Measurements from ENCODE around the gene PRKX. TPM values are rescaled to one million over a fixed set of nuclear protein-coding genes. Genes with fewer than 3 reads are reported as not detected.
"Not testable (repeated sequence)": the region's sequence is repeated elsewhere in the genome, so short reads cannot be mapped to it uniquely, and the experiment has no call there.

The PRKX gene
- total RNA-seq, 1 experiment from 2014 or later, result 35.3 TPM

DNA sequence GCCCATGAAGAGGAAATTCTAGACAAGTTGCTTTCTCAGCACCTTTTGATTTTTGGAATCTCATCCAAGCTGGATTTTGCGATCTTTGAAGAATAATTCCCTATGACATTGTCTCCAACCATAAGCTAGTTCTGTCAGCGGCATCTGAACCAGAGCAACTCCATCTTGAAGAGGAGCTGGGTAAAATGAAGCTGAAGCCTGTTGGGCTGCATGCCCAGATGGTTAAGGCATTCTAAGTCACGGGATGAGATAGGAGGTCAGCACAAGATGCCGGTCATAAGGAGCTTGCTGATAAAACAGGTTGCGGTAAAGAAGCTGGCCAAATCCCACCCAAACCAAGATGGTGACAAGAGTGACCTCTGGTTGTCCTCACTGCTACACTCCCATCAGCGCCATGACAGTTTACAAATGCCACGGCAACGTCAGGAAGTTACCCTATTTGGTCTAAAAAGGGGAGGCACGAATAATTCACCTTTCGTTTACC, 12.0 kb downstream of the PRKX start:
- POLR2A ChIA-PET, result interaction anchor here (1.1 kb wide), 1 partner anchor 16 kb away, joined by 6 read pairs; no protein-coding TSS in a partner anchor
- BruUV-seq (replicated peaks), result not testable (repeated sequence)

DNA sequence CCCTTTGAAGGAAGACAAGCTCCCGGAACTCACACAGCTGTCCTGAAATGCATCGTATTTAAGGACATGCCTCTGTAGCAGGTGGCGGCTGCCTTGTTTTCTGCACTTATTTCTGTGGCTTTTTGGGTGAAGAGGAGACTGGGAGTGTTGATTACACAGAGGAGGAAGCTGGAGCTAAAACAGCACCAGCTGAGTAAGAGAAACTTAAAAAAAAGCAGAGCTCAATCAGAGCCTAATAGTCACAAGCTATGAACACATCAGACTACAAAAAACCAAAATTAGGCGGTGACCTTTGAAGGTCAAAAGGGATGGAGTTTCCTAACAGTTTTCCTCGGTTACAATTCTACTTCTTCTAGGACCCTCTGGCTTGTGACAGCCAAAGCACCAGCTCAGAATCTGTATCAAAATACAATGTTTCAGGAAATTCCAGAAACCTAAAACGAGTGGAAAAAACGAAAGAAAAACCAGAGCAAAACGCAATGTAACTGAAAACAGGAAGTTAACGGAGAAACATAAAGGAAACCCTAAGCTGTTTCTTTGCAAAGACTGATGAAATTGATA, 13.5 kb downstream of the PRKX start:
- DNase-seq (ENCODE audit: unreplicated experiment), result no peak
- no peak overlapping the region for H3K4me3 Mint-ChIP-seq (ENCODE audit: unreplicated experiment)
- intact Hi-C loops (cut with micrococcal nuclease), result no loop called here
- H3K4me1 Mint-ChIP-seq (ENCODE audit: insufficient read depth, unreplicated experiment), result peaks cover 35% of the 10 kb centered on the region
- ChIA-PET CTCF (interaction anchor here (0.6 to 1.0 kb wide), 3 partner anchors 12 to 48 kb away, joined by 4 to 6 read pairs (median 5); no protein-coding TSS in a partner anchor), POLR2A (no interaction called here)
- H3K27ac Mint-ChIP-seq (ENCODE audit: low read depth, unreplicated experiment), result no peak overlapping the region
- TF ChIP-seq, protein P1, sequence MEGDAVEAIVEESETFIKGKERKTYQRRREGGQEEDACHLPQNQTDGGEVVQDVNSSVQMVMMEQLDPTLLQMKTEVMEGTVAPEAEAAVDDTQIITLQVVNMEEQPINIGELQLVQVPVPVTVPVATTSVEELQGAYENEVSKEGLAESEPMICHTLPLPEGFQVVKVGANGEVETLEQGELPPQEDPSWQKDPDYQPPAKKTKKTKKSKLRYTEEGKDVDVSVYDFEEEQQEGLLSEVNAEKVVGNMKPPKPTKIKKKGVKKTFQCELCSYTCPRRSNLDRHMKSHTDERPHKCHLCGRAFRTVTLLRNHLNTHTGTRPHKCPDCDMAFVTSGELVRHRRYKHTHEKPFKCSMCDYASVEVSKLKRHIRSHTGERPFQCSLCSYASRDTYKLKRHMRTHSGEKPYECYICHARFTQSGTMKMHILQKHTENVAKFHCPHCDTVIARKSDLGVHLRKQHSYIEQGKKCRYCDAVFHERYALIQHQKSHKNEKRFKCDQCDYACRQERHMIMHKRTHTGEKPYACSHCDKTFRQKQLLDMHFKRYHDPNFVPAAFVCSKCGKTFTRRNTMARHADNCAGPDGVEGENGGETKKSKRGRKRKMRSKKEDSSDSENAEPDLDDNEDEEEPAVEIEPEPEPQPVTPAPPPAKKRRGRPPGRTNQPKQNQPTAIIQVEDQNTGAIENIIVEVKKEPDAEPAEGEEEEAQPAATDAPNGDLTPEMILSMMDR (IDR thresholded peaks at IDR 0.05; ENCODE audit: unreplicated experiment), result no peak
- BruUV-seq (replicated peaks), result no TSS peak
- H3K36me3 Mint-ChIP-seq (ENCODE audit: insufficient read depth, unreplicated experiment), result peaks cover 14% of the 10 kb centered on the region
- H3K27me3 Mint-ChIP-seq (ENCODE audit: insufficient read depth, unreplicated experiment), result no peaks in the 10 kb centered on the region
- no peaks in the 10 kb centered on the region for H3K9me3 Mint-ChIP-seq (ENCODE audit: unreplicated experiment)

More for the DNA sequence above, 12.0 kb downstream of the PRKX start:
- intact Hi-C loops (cut with micrococcal nuclease); DNase-seq (ENCODE audit: unreplicated experiment); H3K27me3 Mint-ChIP-seq (ENCODE audit: insufficient read depth, unreplicated experiment); H3K27ac Mint-ChIP-seq (ENCODE audit: low read depth, unreplicated experiment); H3K9me3 Mint-ChIP-seq (ENCODE audit: unreplicated experiment); H3K4me3 Mint-ChIP-seq (ENCODE audit: unreplicated experiment): not testable (repeated sequence)
- Mint-ChIP-seq H3K36me3 (ENCODE audit: insufficient read depth, unreplicated experiment) (peaks cover 14% of the 10 kb centered on the region), H3K4me1 (ENCODE audit: insufficient read depth, unreplicated experiment) (peaks cover 35% of the 10 kb centered on the region)
- CTCF ChIA-PET, result interaction anchor here (1.8 kb wide), 1 partner anchor 10 kb away, joined by 4 read pairs; no protein-coding TSS in a partner anchor

DNA sequence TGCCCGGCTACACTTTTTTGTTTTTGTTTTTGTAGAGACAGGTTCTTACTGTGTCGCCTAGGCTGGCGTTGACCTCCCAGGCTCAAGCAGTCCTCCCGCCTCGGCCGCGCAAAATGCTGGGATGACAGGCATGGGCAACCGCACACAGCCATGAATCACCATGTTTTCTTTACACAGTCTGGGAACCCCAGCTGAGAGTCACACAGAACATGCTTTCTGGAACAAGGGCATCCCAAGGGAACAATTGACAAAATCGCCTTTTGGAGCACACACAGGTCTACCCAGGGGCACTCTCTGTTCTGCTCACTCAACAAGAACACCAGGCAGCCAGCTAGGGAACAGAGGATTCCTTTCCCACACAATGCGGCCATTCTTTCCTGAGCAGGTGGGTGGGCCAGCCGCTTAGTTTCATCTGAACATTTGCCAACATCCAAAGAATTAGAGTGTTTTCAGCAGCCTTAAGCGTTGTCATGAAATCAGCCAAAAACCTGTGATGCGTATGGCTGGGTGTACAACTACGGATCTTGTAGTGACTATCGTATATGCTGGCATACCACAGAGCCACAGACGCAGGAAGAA, 15.7 kb downstream of the PRKX start:
- intact Hi-C loops (cut with micrococcal nuclease), result no loop called here
- Mint-ChIP-seq H3K4me1 (ENCODE audit: insufficient read depth, unreplicated experiment) (peaks cover 30% of the 10 kb centered on the region), H3K4me3 (ENCODE audit: unreplicated experiment) (peak overlapping the region; percentile 58), H3K27ac (ENCODE audit: low read depth, unreplicated experiment) (no peak overlapping the region), H3K9me3 (ENCODE audit: unreplicated experiment) (no peaks in the 10 kb centered on the region), H3K36me3 (ENCODE audit: insufficient read depth, unreplicated experiment) (peaks cover 10% of the 10 kb centered on the region), H3K27me3 (ENCODE audit: insufficient read depth, unreplicated experiment) (no peaks in the 10 kb centered on the region)
- TF ChIP-seq, protein P1 (IDR thresholded peaks at IDR 0.05; ENCODE audit: unreplicated experiment), result no peak
- ChIA-PET CTCF (interaction anchor here (1.2 to 1.6 kb wide), 2 partner anchors 46 to 63 kb away, joined by 4 read pairs; no protein-coding TSS in a partner anchor), POLR2A (no interaction called here)
- peak; percentile 89 for DNase-seq (ENCODE audit: unreplicated experiment)
- no TSS peak for BruUV-seq (replicated peaks)

DNA sequence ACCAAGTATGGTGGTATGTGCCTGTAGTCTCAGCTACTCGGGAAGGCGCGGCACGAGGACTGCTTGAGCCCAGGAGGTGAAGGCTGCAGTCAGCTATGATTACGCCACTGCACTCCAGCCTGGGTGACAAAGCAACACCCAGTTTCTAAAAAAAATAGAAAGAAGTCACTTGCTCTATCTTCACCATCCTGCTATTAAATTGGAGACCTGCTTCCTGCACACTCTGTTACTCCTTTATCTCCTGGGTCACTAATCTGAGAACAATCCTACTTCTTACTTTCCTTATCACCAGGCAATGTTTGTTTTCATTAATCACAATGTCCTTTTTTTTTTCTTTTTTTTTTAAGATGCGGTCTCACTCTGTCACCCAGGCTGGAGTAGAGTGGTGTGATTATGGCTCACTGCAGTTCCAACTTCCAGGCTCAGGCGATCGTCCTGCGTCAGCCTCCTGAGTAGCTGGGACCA, 16.2 kb downstream of the PRKX start:
- Mint-ChIP-seq H3K27me3 (ENCODE audit: insufficient read depth, unreplicated experiment) (no peaks in the 10 kb centered on the region), H3K36me3 (ENCODE audit: insufficient read depth, unreplicated experiment) (peaks cover 10% of the 10 kb centered on the region), H3K4me3 (ENCODE audit: unreplicated experiment) (peak overlapping the region; percentile 58), H3K4me1 (ENCODE audit: insufficient read depth, unreplicated experiment) (peaks cover 29% of the 10 kb centered on the region), H3K9me3 (ENCODE audit: unreplicated experiment) (no peaks in the 10 kb centered on the region), H3K27ac (ENCODE audit: low read depth, unreplicated experiment) (no peak overlapping the region)
- BruUV-seq (replicated peaks), result no TSS peak
- ChIA-PET POLR2A (no interaction called here), CTCF (interaction anchor here (0.7 to 1.9 kb wide), 4 partner anchors 33 to 114 kb away, joined by 3 to 4 read pairs (median 4); no protein-coding TSS in a partner anchor)
- intact Hi-C loops (cut with micrococcal nuclease), result no loop called here
- DNase-seq (ENCODE audit: unreplicated experiment), result peak; percentile 10
- TF ChIP-seq, protein P1 (IDR thresholded peaks at IDR 0.05; ENCODE audit: unreplicated experiment), result no peak

Data from MCF 10A (cell line).